Keratinocyte (primary cell): ENCODE measurements around the gene WTIP. TPM values are rescaled to one million over a fixed set of nuclear protein-coding genes. Genes with fewer than 3 reads are reported as not detected.
"Not testable (repeated sequence)": the region's sequence is repeated elsewhere in the genome, so short reads cannot be mapped to it uniquely, and the experiment has no call there.

ENCODE experiments used
- DNase-seq: peaks from one replicate; pipeline ENCODE4 v3.0.0-alpha.2; 2011; ENCODE audit warnings: low read depth, missing footprints, low spot score
- FAIRE-seq: peaks from 2 replicates; lab custom pipeline; 2011; peaks lifted over from hg19 to GRCh38; lab: Jason Lieb, UNC
- H2AFZ ChIP-seq: 2 replicates; pipeline ENCODE4 v1.6.0; 2012; ENCODE audit warnings: low read length, control low read depth, inconsistent platforms; ENCODE audit not compliant: control insufficient read depth
- H3K27ac ChIP-seq: 2 replicates; pipeline ENCODE4 v1.5.1; 2011; ENCODE audit warnings: low read length; ENCODE audit not compliant: control insufficient read depth, insufficient read depth
- H3K27me3 ChIP-seq: 3 replicates; pipeline ENCODE4 v1.6.0; 2011; ENCODE audit warnings: low read length; ENCODE audit not compliant: control insufficient read depth, insufficient read depth; ENCODE audit errors: extremely low read depth
- H3K36me3 ChIP-seq, 2 experiments: 2 replicates in 1 of 2; 3 replicates in 1 of 2; pipeline ENCODE4 v1.5.1; 2011; ENCODE audit warnings: low read length in 2 of 2, mild to moderate bottlenecking in 1 of 2; ENCODE audit not compliant: control insufficient read depth in 2 of 2, insufficient read depth in 2 of 2; ENCODE audit errors: extremely low read depth in 1 of 2
- H3K4me1 ChIP-seq: 3 replicates; pipeline ENCODE4 v1.5.1; 2011; ENCODE audit warnings: low read length; ENCODE audit not compliant: control insufficient read depth, insufficient read depth; ENCODE audit errors: extremely low read depth
- H3K4me2 ChIP-seq: 3 replicates; pipeline ENCODE4 v1.6.0; 2011; ENCODE audit warnings: low read depth, low read length; ENCODE audit not compliant: control insufficient read depth, insufficient read depth; ENCODE audit errors: extremely low read depth
- H3K4me3 ChIP-seq, 3 experiments: fragments of 200-600 bp in 1 of 3; sonication (generic) in 1 of 3; 2 replicates in 2 of 3; 3 replicates in 1 of 3; pipeline ENCODE4 v1.5.1; 2011 to 2016; ENCODE audit warnings: low read length in 3 of 3, mild to moderate bottlenecking in 3 of 3, control low read depth in 2 of 3, inconsistent platforms in 1 of 3, low read depth in 1 of 3, mixed read lengths in 1 of 3, mixed run types in 1 of 3, moderate library complexity in 1 of 3; ENCODE audit not compliant: control insufficient read depth in 2 of 3, insufficient read depth in 2 of 3; ENCODE audit errors: extremely low read depth in 1 of 3
- H3K79me2 ChIP-seq: 2 replicates; pipeline ENCODE4 v1.6.0; 2012; ENCODE audit warnings: low read length; ENCODE audit not compliant: control insufficient read depth, insufficient read depth
- H3K9ac ChIP-seq: 3 replicates; pipeline ENCODE4 v1.6.0; 2011; ENCODE audit warnings: low read length; ENCODE audit not compliant: control insufficient read depth, insufficient read depth; ENCODE audit errors: extremely low read depth
- H3K9me1 ChIP-seq: 3 replicates; pipeline ENCODE4 v1.6.0; 2011; ENCODE audit warnings: low read length; ENCODE audit not compliant: control insufficient read depth, insufficient read depth; ENCODE audit errors: extremely low read depth
- H3K9me3 ChIP-seq: 2 replicates; pipeline ENCODE4 v1.5.1; 2012; ENCODE audit warnings: low read depth, low read length; ENCODE audit not compliant: control insufficient read depth
- H4K20me1 ChIP-seq: 3 replicates; pipeline ENCODE4 v1.6.0; 2011; ENCODE audit warnings: low read length; ENCODE audit not compliant: control insufficient read depth, insufficient read depth; ENCODE audit errors: extremely low read depth
- CTCF ChIP-seq, 3 experiments: IDR thresholded peaks in 1 of 3; conservative IDR thresholded peaks in 1 of 3; optimal IDR thresholded peaks in 1 of 3; 2 replicates in 2 of 3; 3 replicates in 1 of 3; pipeline versions ENCODE3 to v1.5.1; 2011; ENCODE audit warnings: low read length in 3 of 3, mild to moderate bottlenecking in 3 of 3, moderate library complexity in 2 of 3, control low read depth in 1 of 3, inconsistent platforms in 1 of 3; ENCODE audit not compliant: insufficient read depth in 2 of 3; ENCODE audit errors: extremely low read depth in 1 of 3
- EZH2 ChIP-seq: IDR thresholded peaks from one replicate; pipeline ENCODE4 v1.6.1; 2012; ENCODE audit warnings: inconsistent platforms, mild to moderate bottlenecking, low read length, moderate library complexity
- dilution Hi-C: fragments of 300-500 bp; cut with MboI; formaldehyde crosslinking; loops from one replicate; pipeline ENCODE4 v1.7.0; 2020; ENCODE audit warnings: low sequenced_read_pairs; ENCODE audit not compliant: extremely low pct_ligation_motif_present
- polyA plus RNA-seq, 5 experiments: library from polyadenylated mRNA; depleted of rRNA in 3 of 5; stranded (reverse) in 3 of 5; stranded (forward) in 1 of 5; unstranded in 1 of 5; fragments of >200 nt; gene quantifications; 1 replicate in 1 of 5; 2 replicates in 3 of 5; 3 replicates in 1 of 5; pipeline versions ENCODE4 v1.2.1 to v1.2.3, GENCODE V29; 2011 to 2012; ENCODE audit warnings: missing spikeins in 2 of 5, low read depth in 1 of 5, low replicate concordance in 1 of 5

WTIP gene
- polyA plus RNA-seq, 1 donor (not counting 4 experiments of a cell fraction or from before 2014, with no cell fraction given): 14.5 TPM

DNA sequence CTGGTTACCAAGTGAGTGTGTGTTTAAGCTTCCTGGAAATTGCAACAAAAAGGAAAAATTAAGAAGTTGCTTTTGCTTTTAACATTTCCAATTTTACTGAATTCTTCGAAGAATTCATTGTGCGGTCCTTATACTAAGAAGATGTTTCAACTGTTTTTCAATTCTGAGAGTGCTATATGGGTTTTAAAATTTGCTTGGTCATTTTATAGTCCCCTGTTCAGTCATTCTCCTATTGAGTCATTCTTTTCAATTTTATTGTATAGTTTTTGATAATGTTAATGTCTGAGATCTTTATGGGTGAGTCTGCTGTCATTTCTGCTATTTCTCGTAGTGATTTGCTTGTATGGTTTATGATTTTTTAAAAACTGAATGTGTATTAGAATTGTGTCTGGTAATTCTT lies 26.9 kb upstream of the WTIP start:
- DNase-seq: no peak
- peaks cover 20% of the 10 kb centered on the region for H3K79me2 ChIP-seq
- no peak overlapping the region for H2AFZ ChIP-seq
- peaks cover 7% of the 10 kb centered on the region for H4K20me1 ChIP-seq
- H3K27ac ChIP-seq: no peak overlapping the region
- no peak overlapping the region for H3K4me2 ChIP-seq
- dilution Hi-C loops: no loop called here
- peaks cover 17 to 41% of the 10 kb centered on the region in 2 experiments for H3K36me3 ChIP-seq
- no peaks in the 10 kb centered on the region for H3K9me3 ChIP-seq
- TF ChIP-seq CTCF (optimal IDR thresholded peaks at IDR 0.05 in 1 of 3, IDR thresholded peaks at IDR 0.05 in 1 of 3, conservative IDR thresholded peaks at IDR 0.05 in 1 of 3; ENCODE audit: extremely low read depth in 1 of 3, insufficient read depth in 2 of 3, low read length in 3 of 3) (no peak), EZH2 (no peak)
- H3K9me1 ChIP-seq: no peaks in the 10 kb centered on the region
- no peak for FAIRE-seq
- no peak overlapping the region for H3K4me3 ChIP-seq
- no peaks in the 10 kb centered on the region for H3K4me1 ChIP-seq
- H3K9ac ChIP-seq: no peak overlapping the region
- H3K27me3 ChIP-seq: no peaks in the 10 kb centered on the region

GRCh38 chr19:34455783-34456480 lies 25.6 kb upstream of the WTIP start:
- FAIRE-seq, H3K27me3 ChIP-seq, H3K9me1 ChIP-seq, dilution Hi-C loops, H2AFZ ChIP-seq, H3K4me2 ChIP-seq, H3K27ac ChIP-seq, H3K4me3 ChIP-seq, H3K9ac ChIP-seq, H3K9me3 ChIP-seq, H3K4me1 ChIP-seq, H4K20me1 ChIP-seq, DNase-seq: not testable (repeated sequence)
- Histone ChIP-seq H3K79me2 (peaks cover 27% of the 10 kb centered on the region), H3K36me3 (peaks cover 24 to 45% of the 10 kb centered on the region in 2 experiments)

DNA sequence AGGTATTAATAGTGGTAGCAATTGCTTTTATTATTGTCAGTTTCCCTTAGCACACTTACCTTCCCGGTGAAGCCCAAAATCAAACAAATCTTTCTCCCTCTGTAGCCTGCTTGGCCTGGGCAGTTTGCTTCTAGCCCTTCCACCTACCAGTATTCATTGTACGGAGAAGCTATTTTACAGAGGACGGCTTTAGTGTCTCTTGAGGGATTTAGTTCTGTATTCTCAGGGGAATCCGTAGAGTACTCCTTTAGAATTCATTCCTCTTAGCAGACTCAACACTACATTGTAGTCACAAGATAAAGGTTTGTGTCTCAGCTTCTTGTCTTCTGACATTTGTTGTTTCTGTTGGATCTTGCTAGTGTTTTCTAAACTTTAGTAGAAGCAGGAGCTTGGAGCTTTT lies 24.1 kb upstream of the WTIP start:
- Histone ChIP-seq H3K9me1 (no peaks in the 10 kb centered on the region), H3K36me3 (peaks cover 34 to 52% of the 10 kb centered on the region in 2 experiments), H3K4me3 (no peak overlapping the region), H4K20me1 (peaks cover 7% of the 10 kb centered on the region), H3K4me1 (no peaks in the 10 kb centered on the region), H3K27ac (no peak overlapping the region), H3K4me2 (no peak overlapping the region), H3K9ac (no peak overlapping the region), H2AFZ (no peak overlapping the region), H3K79me2 (peaks cover 36% of the 10 kb centered on the region), H3K9me3 (no peaks in the 10 kb centered on the region), H3K27me3 (no peaks in the 10 kb centered on the region)
- FAIRE-seq: no peak
- no peak for TF ChIP-seq EZH2
- TF ChIP-seq CTCF (optimal IDR thresholded peaks at IDR 0.05 in 1 of 3, IDR thresholded peaks at IDR 0.05 in 1 of 3, conservative IDR thresholded peaks at IDR 0.05 in 1 of 3; ENCODE audit: extremely low read depth in 1 of 3, insufficient read depth in 2 of 3, low read length in 3 of 3): no peak
- DNase-seq: no peak
- dilution Hi-C loops: no loop called here
